Activated CD4-positive, alpha-beta T cell treated with anti-CD3 and anti-CD28 coated beads for 36 hours (primary cell): ENCODE results near the gene RIPOR2. TPM values are rescaled to one million over a fixed set of nuclear protein-coding genes. Genes with fewer than 3 reads are reported as not detected.
"Not testable (repeated sequence)": the region's sequence is repeated elsewhere in the genome, so short reads cannot be mapped to it uniquely, and the experiment has no call there.

Source experiments
- ATAC-seq: fragments of 200-7000 bp; cut with Tn5 transposase; one replicate; pipeline ENCODE4 v1.10.0; 2021; ENCODE audit warnings: mild to moderate bottlenecking, moderate library complexity
- CTCF ChIA-PET: fragments of 350-600 bp; sonication (Branson Sonifier 250); formaldehyde crosslinking; loops from one replicate; lab custom pipeline; 2021; ENCODE audit warnings: antibody characterized with exemption; lab: Charles Lee
- POLR2A ChIA-PET: fragments of 350-600 bp; sonication (Branson Sonifier 250); formaldehyde crosslinking; loops from one replicate; lab custom pipeline; 2021; ENCODE audit warnings: antibody characterized with exemption, inconsistent platforms; lab: Charles Lee
- DNase-seq: peaks from one replicate; pipeline ENCODE4 v3.0.0-alpha.2; 2020
- H3K27ac Mint-ChIP-seq: one replicate; pipeline ENCODE4 v1.8.0; 2021; ENCODE audit warnings: mixed read lengths
- H3K27me3 Mint-ChIP-seq: one replicate; pipeline ENCODE4 v1.8.0; 2021; ENCODE audit warnings: mixed read lengths
- H3K36me3 Mint-ChIP-seq: one replicate; pipeline ENCODE4 v1.8.0; 2021; ENCODE audit warnings: low read depth, mixed read lengths
- H3K4me1 Mint-ChIP-seq: one replicate; pipeline ENCODE4 v1.8.0; 2021; ENCODE audit warnings: mixed read lengths
- H3K4me3 Mint-ChIP-seq: one replicate; pipeline ENCODE4 v1.8.0; 2021; ENCODE audit warnings: mild to moderate bottlenecking, moderate library complexity, mixed read lengths
- H3K9me3 Mint-ChIP-seq: one replicate; pipeline ENCODE4 v1.8.0; 2021; ENCODE audit warnings: low read depth, mixed read lengths
- intact Hi-C, 2 experiments: fragments of 100-400 bp; cut with DNase I in 1 of 2; cut with micrococcal nuclease in 1 of 2; formaldehyde crosslinking; loops; one replicate each; pipeline versions ENCODE4 v1.14.2 to v1.15.1; 2022 to 2024; cut with DNase I, micrococcal nuclease
- total RNA-seq, 2 experiments: library from RNA; stranded (reverse); gene quantifications; one replicate each; pipeline ENCODE4 v1.2.3, GENCODE V29; 2021

RIPOR2 gene
- total RNA-seq, 2 experiments from 2014 or later, result 60.0 to 67.0 TPM

GRCh38 chr6:24918641-24919055, 17.1 kb downstream of the RIPOR2 start:
- Mint-ChIP-seq H3K4me1 (peaks cover 89% of the 10 kb centered on the region), H3K36me3 (peaks cover 3% of the 10 kb centered on the region), H3K4me3 (peak overlapping the region; percentile 55), H3K27me3 (no peaks in the 10 kb centered on the region), H3K27ac (peak overlapping the region; percentile 94), H3K9me3 (no peaks in the 10 kb centered on the region)
- POLR2A ChIA-PET, result interaction anchor here (0.6 to 1.4 kb wide), 5 partner anchors 9 to 73 kb away, joined by 3 to 7 read pairs (median 4); no protein-coding TSS in a partner anchor
- ATAC-seq (peak; percentile 31), DNase-seq (no peak)
- intact Hi-C loops, result loop anchor here in 1 of 2 experiments (1.0 kb wide), 1 partner anchor 8 kb away; no protein-coding TSS in a partner anchor
- CTCF ChIA-PET, result interaction anchor here (1.0 to 5.9 kb wide), 18 partner anchors 8 to 109 kb away, joined by 3 to 62 read pairs (median 4); partner anchors contain the start of gene RIPOR2

GRCh38 chr6:24916496-24916895, 19.3 kb downstream of the RIPOR2 start:
- Mint-ChIP-seq H3K4me1 (peaks cover 94% of the 10 kb centered on the region), H3K27me3 (no peaks in the 10 kb centered on the region), H3K9me3 (no peaks in the 10 kb centered on the region), H3K4me3 (no peak overlapping the region), H3K36me3 (peaks cover 3% of the 10 kb centered on the region), H3K27ac (peak overlapping the region; percentile 77)
- CTCF ChIA-PET, result interaction anchor here (1.0 to 2.0 kb wide), 5 partner anchors 12 to 112 kb away, joined by 3 to 13 read pairs (median 6); no protein-coding TSS in a partner anchor
- DNase-seq (no peak), ATAC-seq (no peak)
- POLR2A ChIA-PET, result interaction anchor here (1.1 kb wide), 1 partner anchor 59 kb away, joined by 3 read pairs; no protein-coding TSS in a partner anchor
- intact Hi-C loops, result no loop called here

- H3K27ac Mint-ChIP-seq, result peak overlapping the region; percentile 77
- POLR2A ChIA-PET, result interaction anchor here (1.1 kb wide), 1 partner anchor 58 kb away, joined by 3 read pairs; no protein-coding TSS in a partner anchor
- no peak for DNase-seq
Observed at GRCh38 chr6:24915641-24916040, 20.1 kb downstream of the RIPOR2 start.

DNA sequence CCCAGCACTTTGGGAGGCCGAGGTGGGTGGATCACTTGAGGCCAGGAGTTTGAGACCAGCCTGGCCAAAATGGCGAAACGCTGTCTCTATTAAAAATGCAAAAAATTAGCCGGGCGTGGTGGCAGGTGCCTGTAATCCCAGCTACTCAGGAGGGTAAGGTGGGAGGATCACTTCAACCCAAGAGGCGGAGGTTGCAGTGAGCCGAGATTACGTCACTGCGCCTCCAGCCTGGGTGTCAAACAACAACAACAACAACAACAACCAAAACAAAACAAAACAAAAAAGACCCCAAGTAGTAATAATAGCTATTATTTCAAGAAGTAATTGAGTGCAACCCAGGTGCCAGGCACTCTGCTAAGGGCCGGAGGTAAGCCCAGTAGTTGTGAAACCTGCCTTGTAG, 21.7 kb downstream of the RIPOR2 start:
- H3K4me1 Mint-ChIP-seq, result peaks cover 80% of the 10 kb centered on the region
- H3K9me3 Mint-ChIP-seq, ATAC-seq, H3K36me3 Mint-ChIP-seq, DNase-seq, H3K27me3 Mint-ChIP-seq: not testable (repeated sequence)
- ChIA-PET POLR2A (interaction anchor here (0.7 kb wide), 1 partner anchor 14 kb away, joined by 3 read pairs; no protein-coding TSS in a partner anchor), CTCF (interaction anchor here (0.6 to 8.3 kb wide), 6 partner anchors 12 to 104 kb away, joined by 3 to 135 read pairs (median 4); partner anchors contain the start of gene RIPOR2)
- H3K4me3 Mint-ChIP-seq, result peak overlapping the region; percentile 33
- peak overlapping the region; percentile 77 for H3K27ac Mint-ChIP-seq
- intact Hi-C loops, result loop anchor here in 1 of 2 experiments (5.0 kb wide), 1 partner anchor 137 kb away; no protein-coding TSS in a partner anchor

More at GRCh38 chr6:24915641-24916040, 20.1 kb downstream of the RIPOR2 start:
- H3K4me3 Mint-ChIP-seq, result peak overlapping the region; percentile 33
- intact Hi-C loops, result no loop called here
- no peak for ATAC-seq
- peaks cover 86% of the 10 kb centered on the region for H3K4me1 Mint-ChIP-seq
- H3K27me3 Mint-ChIP-seq, result no peaks in the 10 kb centered on the region
- no peaks in the 10 kb centered on the region for H3K9me3 Mint-ChIP-seq
- CTCF ChIA-PET, result interaction anchor here (0.5 to 2.0 kb wide), 9 partner anchors 10 to 112 kb away, joined by 3 to 13 read pairs (median 5); partner anchors contain the start of gene RIPOR2
- H3K36me3 Mint-ChIP-seq, result peaks cover 3% of the 10 kb centered on the region

GRCh38 chr6:24911796-24912382, 23.9 kb downstream of the RIPOR2 start:
- Mint-ChIP-seq H3K36me3 (peaks cover 10% of the 10 kb centered on the region), H3K4me1 (peaks cover 83% of the 10 kb centered on the region), H3K27ac (peak overlapping the region; percentile 77), H3K27me3 (no peaks in the 10 kb centered on the region), H3K9me3 (no peaks in the 10 kb centered on the region), H3K4me3 (peak overlapping the region; percentile 85)
- no peak for ATAC-seq
- intact Hi-C loops, result loop anchor here in 1 of 2 experiments (1.0 to 5.0 kb wide), 3 partner anchors 23 to 135 kb away; partner anchors contain the start of gene RIPOR2
- no peak for DNase-seq
- ChIA-PET CTCF (interaction anchor here (1.0 to 8.3 kb wide), 16 partner anchors 8 to 106 kb away, joined by 3 to 135 read pairs (median 6); partner anchors contain the start of gene RIPOR2), POLR2A (interaction anchor here (0.9 to 3.1 kb wide), 5 partner anchors 12 to 80 kb away, joined by 3 to 13 read pairs (median 4); no protein-coding TSS in a partner anchor)

DNA sequence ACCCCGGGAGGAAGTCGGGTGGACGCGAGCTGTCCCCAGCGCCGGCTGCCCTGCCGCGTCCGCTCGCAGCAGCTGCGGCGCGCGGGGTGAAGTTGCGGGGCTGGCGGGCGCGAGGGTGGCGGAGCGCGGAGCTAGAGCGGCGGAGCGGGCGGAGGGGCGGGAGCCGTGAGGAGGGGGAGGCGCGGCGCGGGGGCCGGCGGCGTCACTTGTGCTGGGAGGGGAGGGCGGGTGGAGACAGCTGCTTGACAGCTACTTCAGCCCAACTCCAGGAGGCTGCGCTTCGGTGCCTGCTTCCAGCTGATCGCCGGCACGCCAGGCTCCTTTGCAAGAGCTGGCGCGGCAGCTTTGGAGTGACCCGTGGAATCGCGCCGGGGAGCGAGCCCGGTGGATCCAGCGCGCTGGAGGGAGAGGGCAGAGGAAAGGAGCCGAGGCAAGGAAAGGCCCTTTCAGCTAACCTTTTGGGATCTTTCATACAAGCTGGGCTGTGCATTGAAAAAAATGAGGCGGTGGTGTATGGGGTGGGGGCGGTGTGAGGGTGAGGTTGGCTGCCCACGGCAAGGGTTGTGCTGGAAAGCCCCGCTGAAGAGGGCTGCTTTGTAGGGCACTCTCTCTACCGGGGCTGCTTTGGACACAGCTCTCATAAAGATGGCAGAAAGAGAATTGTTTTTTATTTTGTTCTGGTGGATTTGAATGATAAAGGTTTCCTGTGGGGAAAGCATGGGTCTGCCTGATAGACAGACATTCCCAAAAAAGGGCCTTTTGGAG, 24.6 kb downstream of the RIPOR2 start:
- peaks cover 13% of the 10 kb centered on the region for H3K36me3 Mint-ChIP-seq
- H3K4me1 Mint-ChIP-seq, result peaks cover 83% of the 10 kb centered on the region
- H3K27me3 Mint-ChIP-seq, result no peaks in the 10 kb centered on the region
- H3K27ac Mint-ChIP-seq, result peak overlapping the region; percentile 90
- peaks cover 2% of the 10 kb centered on the region for H3K9me3 Mint-ChIP-seq
- POLR2A ChIA-PET, result interaction anchor here (0.8 to 3.1 kb wide), 9 partner anchors 11 to 1110 kb away, joined by 3 to 13 read pairs (median 4); a partner anchor contains a TSS
- ATAC-seq (peak; percentile 8), DNase-seq (peak; percentile 80)
- intact Hi-C loops, result loop anchor here (1.0 to 5.0 kb wide), 4 partner anchors 8 to 134 kb away; partner anchors contain the start of gene RIPOR2 (in 1 of the 2)
- CTCF ChIA-PET, result interaction anchor here (0.7 to 8.3 kb wide), 24 partner anchors 9 to 125 kb away, joined by 3 to 135 read pairs (median 4); partner anchors contain the start of gene RIPOR2
- H3K4me3 Mint-ChIP-seq, result peak overlapping the region; percentile 85

DNA sequence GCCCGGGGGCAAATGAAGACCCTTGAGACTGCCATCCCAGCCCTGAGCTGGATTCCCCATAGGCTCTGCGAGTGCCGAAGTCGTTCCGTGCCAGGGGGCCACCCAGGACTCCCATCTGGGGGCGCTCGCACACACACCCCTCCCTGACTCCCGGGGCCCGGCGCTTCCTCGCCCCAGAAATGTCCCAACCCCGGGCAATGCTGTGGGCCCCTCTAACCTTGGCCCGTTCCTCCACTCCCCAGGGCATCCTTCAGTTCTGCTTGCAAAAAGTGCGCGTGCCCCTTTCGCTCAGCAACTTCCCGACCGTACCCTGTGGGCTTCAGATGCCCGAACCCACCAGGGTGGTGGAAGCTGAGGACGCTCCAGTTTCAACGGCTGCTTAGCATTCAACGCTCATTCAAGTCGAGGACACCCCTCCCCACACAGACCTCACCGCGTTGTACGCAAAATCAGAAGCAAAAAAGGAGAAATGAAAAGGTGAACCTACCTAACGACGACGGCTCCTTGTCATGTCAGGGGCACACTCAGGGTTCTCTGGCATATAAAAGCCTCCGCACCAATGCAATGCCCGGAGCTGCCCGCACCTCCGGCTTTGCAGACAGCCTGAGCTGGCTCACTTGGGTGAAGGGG, 25.3 kb downstream of the RIPOR2 start:
- H3K36me3 Mint-ChIP-seq, result peaks cover 15% of the 10 kb centered on the region
- peak; percentile 39 for ATAC-seq
- ChIA-PET POLR2A (interaction anchor here (0.5 to 3.1 kb wide), 12 partner anchors 8 to 1111 kb away, joined by 3 to 13 read pairs (median 4); a partner anchor contains a TSS), CTCF (interaction anchor here (0.5 to 8.3 kb wide), 27 partner anchors 10 to 125 kb away, joined by 3 to 135 read pairs (median 5); partner anchors contain the start of gene RIPOR2)
- peaks cover 2% of the 10 kb centered on the region for H3K9me3 Mint-ChIP-seq
- H3K27me3 Mint-ChIP-seq, result no peaks in the 10 kb centered on the region
- intact Hi-C loops, result loop anchor here (1.0 to 5.0 kb wide), 3 partner anchors 9 to 133 kb away; no protein-coding TSS in a partner anchor
- peaks cover 83% of the 10 kb centered on the region for H3K4me1 Mint-ChIP-seq
- DNase-seq, result peak; percentile 69
- H3K4me3 Mint-ChIP-seq, result peak overlapping the region; percentile 85
- H3K27ac Mint-ChIP-seq, result peak overlapping the region; percentile 90

DNA sequence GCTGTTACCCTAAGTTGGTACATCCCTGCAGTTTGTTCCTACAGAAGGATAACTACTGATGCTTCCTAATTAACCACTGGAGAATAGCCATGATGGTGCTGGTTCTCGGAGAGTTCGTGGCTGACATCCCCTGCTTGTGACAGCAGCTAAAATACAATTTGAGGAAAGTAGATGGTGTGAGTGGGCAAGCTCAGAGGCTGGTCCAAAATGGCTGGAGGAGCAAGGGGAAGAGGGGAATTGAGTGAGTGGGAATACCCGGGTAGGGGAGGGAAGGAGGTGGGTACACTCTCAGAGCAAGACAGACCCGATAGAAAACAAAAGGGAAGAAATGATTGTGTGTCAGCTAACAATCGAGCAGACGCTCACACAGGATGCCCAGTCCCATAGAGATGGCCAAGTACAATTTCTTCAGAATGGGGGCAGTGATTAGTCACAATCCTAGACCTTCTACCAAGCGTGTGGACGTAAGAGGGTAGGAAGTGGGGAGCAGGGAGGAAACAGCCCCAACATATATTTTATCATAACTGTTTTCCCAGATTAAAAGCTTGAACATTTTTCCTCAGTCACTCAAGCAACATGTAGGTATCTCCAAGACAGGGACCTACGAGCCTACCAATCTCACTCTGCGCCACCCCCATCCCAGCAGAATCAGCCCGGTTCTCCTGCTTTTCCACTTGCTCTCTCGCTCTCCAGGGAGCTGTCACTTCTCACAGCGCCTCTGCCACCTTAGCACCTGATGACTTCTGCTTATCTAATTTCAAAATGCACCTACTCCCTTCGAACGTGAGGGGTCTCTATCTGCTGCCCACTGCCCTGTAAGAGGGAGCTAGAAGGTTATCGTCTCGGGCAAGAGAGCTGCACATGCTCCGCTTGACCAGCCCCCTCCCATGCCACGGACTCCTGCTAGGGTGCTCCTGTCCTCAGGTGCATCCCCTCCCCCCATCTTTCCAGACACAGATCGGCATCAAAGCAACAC, 26.2 kb downstream of the RIPOR2 start:
- Mint-ChIP-seq H3K27me3 (no peaks in the 10 kb centered on the region), H3K36me3 (peaks cover 22% of the 10 kb centered on the region), H3K9me3 (peaks cover 2% of the 10 kb centered on the region), H3K4me1 (peaks cover 83% of the 10 kb centered on the region), H3K27ac (peak overlapping the region; percentile 90), H3K4me3 (peak overlapping the region; percentile 85)
- DNase-seq, result no peak
- ChIA-PET POLR2A (interaction anchor here (0.5 to 3.1 kb wide), 12 partner anchors 9 to 108 kb away, joined by 3 to 13 read pairs (median 5); no protein-coding TSS in a partner anchor), CTCF (interaction anchor here (0.5 to 8.3 kb wide), 29 partner anchors 10 to 162 kb away, joined by 3 to 135 read pairs (median 5); partner anchors contain the start of gene RIPOR2)
- peak; percentile 42 for ATAC-seq
- intact Hi-C loops, result loop anchor here (1.0 to 5.0 kb wide), 5 partner anchors 10 to 132 kb away; no protein-coding TSS in a partner anchor

- ChIA-PET CTCF (interaction anchor here (0.6 to 8.3 kb wide), 18 partner anchors 9 to 162 kb away, joined by 3 to 135 read pairs (median 6); partner anchors contain the start of gene RIPOR2), POLR2A (interaction anchor here (0.9 to 3.0 kb wide), 6 partner anchors 8 to 109 kb away, joined by 4 to 7 read pairs (median 6); no protein-coding TSS in a partner anchor)
- Mint-ChIP-seq H3K9me3 (peaks cover 5% of the 10 kb centered on the region), H3K27me3 (no peaks in the 10 kb centered on the region), H3K36me3 (peaks cover 31% of the 10 kb centered on the region), H3K4me3 (peak overlapping the region; percentile 85), H3K4me1 (peaks cover 83% of the 10 kb centered on the region), H3K27ac (peak overlapping the region; percentile 90)
- DNase-seq (no peak), ATAC-seq (no peak)
- intact Hi-C loops, result loop anchor here in 1 of 2 experiments (1.0 to 2.0 kb wide), 3 partner anchors 9 to 26 kb away; no protein-coding TSS in a partner anchor
Observed at GRCh38 chr6:24908650-24909035, 27.1 kb downstream of the RIPOR2 start.
